ENCODE data around the gene PASK.

DNA sequence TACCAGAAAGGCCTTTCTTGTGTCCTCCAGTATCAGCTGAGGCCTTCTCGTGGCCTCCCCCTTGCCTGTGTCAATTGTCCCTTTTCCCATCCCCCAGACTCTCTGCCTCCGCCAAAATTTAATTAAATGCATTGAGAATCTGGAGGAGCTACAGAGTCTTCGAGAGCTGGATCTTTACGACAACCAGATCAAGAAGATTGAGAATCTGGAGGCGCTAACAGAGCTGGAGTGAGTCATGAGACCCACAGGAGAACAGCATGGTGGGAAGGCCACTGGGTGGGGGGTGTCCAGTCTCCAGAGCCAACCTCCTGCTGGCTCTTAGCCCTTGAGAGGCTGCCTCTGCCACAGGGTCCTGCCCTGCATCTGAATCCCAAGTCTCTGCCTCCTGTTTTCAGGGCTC lies 9.8 kb upstream of the PASK start:
- TF ChIP-seq, protein P1, sequence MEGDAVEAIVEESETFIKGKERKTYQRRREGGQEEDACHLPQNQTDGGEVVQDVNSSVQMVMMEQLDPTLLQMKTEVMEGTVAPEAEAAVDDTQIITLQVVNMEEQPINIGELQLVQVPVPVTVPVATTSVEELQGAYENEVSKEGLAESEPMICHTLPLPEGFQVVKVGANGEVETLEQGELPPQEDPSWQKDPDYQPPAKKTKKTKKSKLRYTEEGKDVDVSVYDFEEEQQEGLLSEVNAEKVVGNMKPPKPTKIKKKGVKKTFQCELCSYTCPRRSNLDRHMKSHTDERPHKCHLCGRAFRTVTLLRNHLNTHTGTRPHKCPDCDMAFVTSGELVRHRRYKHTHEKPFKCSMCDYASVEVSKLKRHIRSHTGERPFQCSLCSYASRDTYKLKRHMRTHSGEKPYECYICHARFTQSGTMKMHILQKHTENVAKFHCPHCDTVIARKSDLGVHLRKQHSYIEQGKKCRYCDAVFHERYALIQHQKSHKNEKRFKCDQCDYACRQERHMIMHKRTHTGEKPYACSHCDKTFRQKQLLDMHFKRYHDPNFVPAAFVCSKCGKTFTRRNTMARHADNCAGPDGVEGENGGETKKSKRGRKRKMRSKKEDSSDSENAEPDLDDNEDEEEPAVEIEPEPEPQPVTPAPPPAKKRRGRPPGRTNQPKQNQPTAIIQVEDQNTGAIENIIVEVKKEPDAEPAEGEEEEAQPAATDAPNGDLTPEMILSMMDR (IDR thresholded peaks at IDR 0.05) = no peak
- TF ChIP-seq, protein P2, sequence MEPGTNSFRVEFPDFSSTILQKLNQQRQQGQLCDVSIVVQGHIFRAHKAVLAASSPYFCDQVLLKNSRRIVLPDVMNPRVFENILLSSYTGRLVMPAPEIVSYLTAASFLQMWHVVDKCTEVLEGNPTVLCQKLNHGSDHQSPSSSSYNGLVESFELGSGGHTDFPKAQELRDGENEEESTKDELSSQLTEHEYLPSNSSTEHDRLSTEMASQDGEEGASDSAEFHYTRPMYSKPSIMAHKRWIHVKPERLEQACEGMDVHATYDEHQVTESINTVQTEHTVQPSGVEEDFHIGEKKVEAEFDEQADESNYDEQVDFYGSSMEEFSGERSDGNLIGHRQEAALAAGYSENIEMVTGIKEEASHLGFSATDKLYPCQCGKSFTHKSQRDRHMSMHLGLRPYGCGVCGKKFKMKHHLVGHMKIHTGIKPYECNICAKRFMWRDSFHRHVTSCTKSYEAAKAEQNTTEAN (CRISPR knock-in tag; IDR thresholded peaks at IDR 0.05) = no peak
- TF ChIP-seq ZNF317 (CRISPR knock-in tag; IDR thresholded peaks at IDR 0.05; ENCODE audit: borderline replicate concordance, low read depth) (no peak), ZNF396 (CRISPR knock-in tag; IDR thresholded peaks at IDR 0.05; ENCODE audit: borderline replicate concordance) (no peak), ZNF138 (CRISPR knock-in tag; conservative IDR thresholded peaks at IDR 0.05) (no peak), ZNF121 (CRISPR knock-in tag; IDR thresholded peaks at IDR 0.05) (no peak), ELF4 (CRISPR knock-in tag; IDR thresholded peaks at IDR 0.05; ENCODE audit: low read depth) (no peak), ATF1 (CRISPR knock-in tag; IDR thresholded peaks at IDR 0.05) (no peak), SMAD3 (CRISPR knock-in tag; IDR thresholded peaks at IDR 0.05; ENCODE audit: borderline replicate concordance) (no peak)
- TF ChIP-seq, protein P3, sequence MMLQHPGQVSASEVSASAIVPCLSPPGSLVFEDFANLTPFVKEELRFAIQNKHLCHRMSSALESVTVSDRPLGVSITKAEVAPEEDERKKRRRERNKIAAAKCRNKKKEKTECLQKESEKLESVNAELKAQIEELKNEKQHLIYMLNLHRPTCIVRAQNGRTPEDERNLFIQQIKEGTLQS (CRISPR knock-in tag; conservative IDR thresholded peaks at IDR 0.05) = no peak
- TF ChIP-seq, protein P4, sequence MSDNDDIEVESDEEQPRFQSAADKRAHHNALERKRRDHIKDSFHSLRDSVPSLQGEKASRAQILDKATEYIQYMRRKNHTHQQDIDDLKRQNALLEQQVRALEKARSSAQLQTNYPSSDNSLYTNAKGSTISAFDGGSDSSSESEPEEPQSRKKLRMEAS (CRISPR knock-in tag; IDR thresholded peaks at IDR 0.05) = no peak
- TF ChIP-seq, protein P5, sequence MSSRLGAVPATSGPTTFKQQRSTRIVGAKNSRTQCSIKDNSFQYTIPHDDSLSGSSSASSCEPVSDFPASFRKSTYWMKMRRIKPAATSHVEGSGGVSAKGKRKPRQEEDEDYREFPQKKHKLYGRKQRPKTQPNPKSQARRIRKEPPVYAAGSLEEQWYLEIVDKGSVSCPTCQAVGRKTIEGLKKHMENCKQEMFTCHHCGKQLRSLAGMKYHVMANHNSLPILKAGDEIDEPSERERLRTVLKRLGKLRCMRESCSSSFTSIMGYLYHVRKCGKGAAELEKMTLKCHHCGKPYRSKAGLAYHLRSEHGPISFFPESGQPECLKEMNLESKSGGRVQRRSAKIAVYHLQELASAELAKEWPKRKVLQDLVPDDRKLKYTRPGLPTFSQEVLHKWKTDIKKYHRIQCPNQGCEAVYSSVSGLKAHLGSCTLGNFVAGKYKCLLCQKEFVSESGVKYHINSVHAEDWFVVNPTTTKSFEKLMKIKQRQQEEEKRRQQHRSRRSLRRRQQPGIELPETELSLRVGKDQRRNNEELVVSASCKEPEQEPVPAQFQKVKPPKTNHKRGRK (CRISPR knock-in tag; IDR thresholded peaks at IDR 0.05; ENCODE audit: borderline replicate concordance) = no peak
